Measurements from ENCODE around the gene FBXO38.

Gene FBXO38

DNA sequence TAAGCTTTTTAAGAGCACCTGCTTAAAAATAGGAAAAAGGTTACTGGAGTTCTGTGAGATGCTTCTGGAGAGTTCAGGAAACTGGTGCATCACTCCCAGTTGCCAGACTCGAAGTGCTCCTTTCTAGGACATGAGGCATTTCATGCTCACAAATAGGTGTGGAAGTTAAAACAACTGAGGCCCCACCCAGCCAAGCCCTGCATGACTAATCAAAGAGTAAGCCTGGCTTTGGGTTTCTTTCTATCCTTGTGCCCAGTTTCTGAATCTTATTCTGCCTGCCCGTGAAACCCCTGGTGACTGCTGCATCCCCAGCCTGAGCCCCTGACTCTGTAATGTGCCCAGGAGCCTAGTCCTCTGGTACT, 40.7 kb upstream of the FBXO38 start:
- H3K36me3 ChIP-seq (ENCODE audit: control insufficient read depth, insufficient read depth, low read length) = no peaks in the 10 kb centered on the region
- H3K27me3 ChIP-seq (replicated peaks; ENCODE audit: control insufficient read depth, insufficient read depth, low read length) = no peaks in the 10 kb centered on the region
- no peak for DNase-seq (ENCODE audit: extremely low read depth, insufficient read length)
- no peak for TF ChIP-seq CTCF (IDR thresholded peaks at IDR 0.05; ENCODE audit: insufficient read depth, low read length, poor library complexity, severe bottlenecking)
- no peak overlapping the region for H3K4me3 ChIP-seq (replicated peaks; ENCODE audit: low read depth, low read length)

DNA sequence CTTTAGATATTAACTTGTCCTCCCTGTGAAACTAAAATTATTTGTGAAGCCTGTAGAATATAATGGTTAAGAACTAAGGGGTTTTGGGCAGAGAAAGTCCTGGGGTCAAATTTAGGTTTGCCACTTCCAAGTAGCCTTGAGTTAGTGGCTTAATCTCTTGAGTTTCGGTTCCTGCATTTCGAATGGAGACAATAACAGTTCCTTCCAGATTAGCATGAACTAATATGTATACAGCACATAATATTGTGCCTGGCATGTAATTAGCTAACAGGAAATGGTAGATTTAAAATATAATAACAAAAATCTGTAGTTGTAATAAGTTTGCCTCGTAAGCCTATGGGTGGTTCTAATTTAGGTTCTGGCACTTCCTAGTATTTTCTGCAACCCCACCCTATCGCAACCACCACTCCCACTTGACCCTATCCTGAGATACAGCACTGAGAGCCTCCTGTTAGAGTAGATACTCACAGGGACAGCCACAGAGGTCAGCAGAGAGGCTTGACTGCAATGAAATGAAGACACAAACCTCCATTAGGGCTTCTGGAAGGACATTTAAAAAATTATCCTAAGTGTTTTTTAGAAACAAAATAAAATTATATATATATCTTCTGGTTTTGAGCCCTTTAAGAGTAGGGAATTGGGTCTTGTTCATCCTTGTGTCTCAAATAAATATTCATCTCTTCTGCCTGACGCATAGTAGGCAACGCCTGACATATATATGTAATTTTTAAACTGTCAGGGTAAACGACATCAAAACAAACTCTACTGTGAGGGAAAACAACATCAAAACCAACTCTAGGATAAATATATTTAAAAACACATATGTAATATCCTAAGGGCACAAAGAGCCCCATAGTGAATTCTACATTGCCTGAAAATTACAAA, 39.9 kb upstream of the FBXO38 start:
- Histone ChIP-seq H3K4me3 (replicated peaks; ENCODE audit: low read depth, low read length) (no peak overlapping the region), H3K27me3 (replicated peaks; ENCODE audit: control insufficient read depth, insufficient read depth, low read length) (no peaks in the 10 kb centered on the region), H3K36me3 (ENCODE audit: control insufficient read depth, insufficient read depth, low read length) (no peaks in the 10 kb centered on the region)
- no peak for DNase-seq (ENCODE audit: extremely low read depth, insufficient read length)
- no peak for TF ChIP-seq CTCF (IDR thresholded peaks at IDR 0.05; ENCODE audit: insufficient read depth, low read length, poor library complexity, severe bottlenecking)

DNA sequence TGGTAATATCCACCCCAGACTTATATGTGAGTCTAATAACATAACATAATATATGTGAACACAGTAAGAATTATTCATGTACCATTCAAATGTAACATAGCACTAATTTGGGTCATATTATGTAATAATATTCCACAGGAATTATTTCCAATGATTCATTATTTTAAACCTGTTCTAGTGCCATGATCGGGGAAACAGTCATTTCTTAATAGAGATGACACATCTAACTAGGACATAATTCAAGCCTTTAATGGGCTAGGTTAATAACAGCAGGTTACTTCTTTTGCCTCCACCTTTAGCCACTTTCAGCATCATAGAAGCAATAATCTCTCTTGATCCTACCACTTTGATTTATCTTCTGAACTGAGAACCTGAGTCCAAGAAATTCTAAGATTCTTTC, 36.1 kb upstream of the FBXO38 start:
- DNase-seq (ENCODE audit: extremely low read depth, insufficient read length) = no peak
- H3K27me3 ChIP-seq (replicated peaks; ENCODE audit: control insufficient read depth, insufficient read depth, low read length) = no peaks in the 10 kb centered on the region
- H3K36me3 ChIP-seq (ENCODE audit: control insufficient read depth, insufficient read depth, low read length) = no peaks in the 10 kb centered on the region
- no peak overlapping the region for H3K4me3 ChIP-seq (replicated peaks; ENCODE audit: low read depth, low read length)
- TF ChIP-seq CTCF (IDR thresholded peaks at IDR 0.05; ENCODE audit: insufficient read depth, low read length, poor library complexity, severe bottlenecking) = no peak

- no peak for TF ChIP-seq CTCF (IDR thresholded peaks at IDR 0.05; ENCODE audit: insufficient read depth, low read length, poor library complexity, severe bottlenecking)
- DNase-seq (ENCODE audit: extremely low read depth, insufficient read length) = no peak
- Histone ChIP-seq H3K36me3 (ENCODE audit: control insufficient read depth, insufficient read depth, low read length) (no peaks in the 10 kb centered on the region), H3K4me3 (replicated peaks; ENCODE audit: low read depth, low read length) (no peak overlapping the region), H3K27me3 (replicated peaks; ENCODE audit: control insufficient read depth, insufficient read depth, low read length) (no peaks in the 10 kb centered on the region)
Measured at GRCh38 chr5:148352696-148353095, 31.1 kb upstream of the FBXO38 start.

GRCh38 chr5:148353634-148354033, 30.1 kb upstream of the FBXO38 start:
- DNase-seq (ENCODE audit: extremely low read depth, insufficient read length) = no peak
- no peaks in the 10 kb centered on the region for H3K27me3 ChIP-seq (replicated peaks; ENCODE audit: control insufficient read depth, insufficient read depth, low read length)
- no peak for TF ChIP-seq CTCF (IDR thresholded peaks at IDR 0.05; ENCODE audit: insufficient read depth, low read length, poor library complexity, severe bottlenecking)
- H3K36me3 ChIP-seq (ENCODE audit: control insufficient read depth, insufficient read depth, low read length) = no peaks in the 10 kb centered on the region
- no peak overlapping the region for H3K4me3 ChIP-seq (replicated peaks; ENCODE audit: low read depth, low read length)

Measured in GM06990 (cell line).